Measurements from ENCODE around the gene NDUFAF5. TPM values are rescaled to one million over a fixed set of nuclear protein-coding genes. Genes with fewer than 3 reads are reported as not detected.
A peak's percentile ranks its signal among the peaks of the same experiment; 100 is the strongest.
"Not testable (repeated sequence)": the region's sequence is repeated elsewhere in the genome, so short reads cannot be mapped to it uniquely, and the experiment has no call there.

The NDUFAF5 gene
- total RNA-seq, 2 experiments from 2014 or later, result 22.0 to 24.3 TPM

DNA sequence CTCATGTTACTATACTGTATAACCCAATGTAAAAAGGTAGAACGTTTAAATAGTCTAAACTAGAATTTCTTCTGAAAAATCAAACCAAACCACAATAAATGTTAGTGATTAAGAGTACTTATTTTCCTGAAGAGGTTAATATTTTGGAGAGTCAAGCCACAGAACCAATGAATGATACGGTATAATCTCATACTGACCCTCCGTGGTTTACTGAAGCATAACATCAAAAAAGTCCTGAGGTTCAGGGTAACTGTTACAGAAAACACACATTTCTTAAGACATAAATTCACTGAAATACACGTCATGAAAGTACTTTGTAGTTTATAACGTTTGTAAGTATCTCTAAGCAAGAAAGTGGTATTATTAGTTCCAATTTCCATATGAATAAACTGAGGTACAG lies 29.0 kb upstream of the NDUFAF5 start:
- Mint-ChIP-seq H3K27me3 (no peaks in the 10 kb centered on the region), H3K27ac (no peak overlapping the region), H3K4me1 (no peaks in the 10 kb centered on the region), H3K9me3 (ENCODE audit: low read depth) (no peaks in the 10 kb centered on the region), H3K4me3 (no peak overlapping the region), H3K36me3 (ENCODE audit: low read depth) (peaks cover 22% of the 10 kb centered on the region)
- POLR2A ChIA-PET, result no interaction called here
- intact Hi-C loops (cut with DNase I, micrococcal nuclease), result no loop called here
- DNase-seq (no peak), ATAC-seq (no peak)
- CTCF ChIA-PET, result no interaction called here

DNA sequence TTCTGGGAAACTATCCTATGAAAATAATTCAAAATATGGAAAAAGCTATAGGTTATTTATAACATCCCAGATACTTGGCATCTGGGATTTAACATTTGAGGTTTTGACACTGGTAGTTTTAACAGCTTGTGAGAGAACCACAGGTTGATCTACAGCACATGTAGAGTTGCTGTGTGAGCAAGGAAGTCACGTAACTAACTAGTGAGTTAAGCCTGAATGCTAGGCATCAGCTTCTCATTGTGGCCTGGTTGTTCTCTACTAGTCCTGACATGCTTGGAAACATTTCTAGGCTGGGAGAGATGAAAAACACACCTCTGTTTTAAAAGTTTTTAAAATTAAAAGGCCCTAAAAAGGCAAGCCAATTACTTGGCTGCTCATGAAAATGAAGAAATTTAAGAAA lies 28.3 kb upstream of the NDUFAF5 start:
- Mint-ChIP-seq H3K4me3 (no peak overlapping the region), H3K27me3 (no peaks in the 10 kb centered on the region), H3K4me1 (no peaks in the 10 kb centered on the region), H3K27ac (no peak overlapping the region), H3K9me3 (ENCODE audit: low read depth) (no peaks in the 10 kb centered on the region), H3K36me3 (ENCODE audit: low read depth) (peaks cover 18% of the 10 kb centered on the region)
- CTCF ChIA-PET, result interaction anchor here (1.8 kb wide), 1 partner anchor 14 kb away, joined by 7 read pairs; no protein-coding TSS in a partner anchor
- intact Hi-C loops (cut with DNase I, micrococcal nuclease), result no loop called here
- DNase-seq (no peak), ATAC-seq (no peak)
- POLR2A ChIA-PET, result no interaction called here

DNA sequence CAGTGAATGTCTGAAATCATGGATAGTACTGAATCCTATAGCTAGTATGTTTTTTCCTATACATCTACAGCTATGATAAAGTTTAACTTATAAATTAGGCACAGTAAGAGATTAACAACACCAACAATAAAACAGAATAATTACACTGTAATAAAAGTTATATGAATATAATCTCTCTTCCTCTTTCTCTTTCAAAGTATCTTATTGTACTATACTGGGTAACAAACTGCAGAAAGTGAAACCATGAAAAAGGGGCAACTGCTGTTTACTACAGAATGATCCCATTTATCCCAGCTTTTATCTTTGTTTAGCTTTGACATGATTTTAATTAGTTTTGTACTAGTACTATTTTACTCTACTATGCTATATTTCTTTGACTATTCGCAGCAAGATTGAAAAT lies 25.9 kb upstream of the NDUFAF5 start:
- CTCF ChIA-PET, result interaction anchor here (1.2 to 1.4 kb wide), 3 partner anchors 9 to 17 kb away, joined by 3 to 12 read pairs (median 5); no protein-coding TSS in a partner anchor
- H3K9me3 Mint-ChIP-seq (ENCODE audit: low read depth), result no peaks in the 10 kb centered on the region
- H3K4me1 Mint-ChIP-seq, result no peaks in the 10 kb centered on the region
- intact Hi-C loops (cut with DNase I, micrococcal nuclease), result no loop called here
- peaks cover 24% of the 10 kb centered on the region for H3K36me3 Mint-ChIP-seq (ENCODE audit: low read depth)
- H3K4me3 Mint-ChIP-seq, result no peak overlapping the region
- no peaks in the 10 kb centered on the region for H3K27me3 Mint-ChIP-seq
- ATAC-seq, result no peak
- H3K27ac Mint-ChIP-seq, result no peak overlapping the region
- DNase-seq, result no peak
- POLR2A ChIA-PET, result no interaction called here

DNA sequence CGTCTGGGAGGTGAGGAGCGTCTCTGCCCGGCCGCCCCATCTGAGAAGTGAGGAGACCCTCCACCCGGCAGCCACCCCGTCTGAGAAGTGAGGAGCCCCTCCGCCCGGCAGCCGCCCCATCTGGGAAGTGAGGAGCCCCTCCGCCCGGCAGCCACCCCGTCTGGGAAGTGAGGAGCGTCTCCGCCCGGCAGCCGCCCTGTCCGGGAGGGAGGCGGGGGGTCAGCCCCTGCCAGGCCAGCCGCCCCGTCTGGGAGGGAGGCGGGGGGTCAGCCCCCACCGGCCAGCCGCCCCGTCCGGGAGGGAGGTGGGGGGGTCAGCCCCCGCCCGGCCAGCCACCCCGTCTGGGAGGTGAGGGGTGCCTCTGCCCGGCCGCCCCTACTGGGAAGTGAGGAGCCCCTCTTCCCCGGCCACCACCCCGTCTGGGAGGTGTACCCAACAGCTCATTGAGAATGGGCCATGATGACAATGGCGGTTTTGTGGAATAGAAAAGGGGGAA lies 24.3 kb upstream of the NDUFAF5 start:
- intact Hi-C loops (cut with DNase I, micrococcal nuclease); POLR2A ChIA-PET; H3K27ac Mint-ChIP-seq; H3K27me3 Mint-ChIP-seq; ATAC-seq; H3K4me1 Mint-ChIP-seq; DNase-seq; H3K9me3 Mint-ChIP-seq (ENCODE audit: low read depth); H3K4me3 Mint-ChIP-seq; CTCF ChIA-PET: not testable (repeated sequence)
- peaks cover 38% of the 10 kb centered on the region for H3K36me3 Mint-ChIP-seq (ENCODE audit: low read depth)

DNA sequence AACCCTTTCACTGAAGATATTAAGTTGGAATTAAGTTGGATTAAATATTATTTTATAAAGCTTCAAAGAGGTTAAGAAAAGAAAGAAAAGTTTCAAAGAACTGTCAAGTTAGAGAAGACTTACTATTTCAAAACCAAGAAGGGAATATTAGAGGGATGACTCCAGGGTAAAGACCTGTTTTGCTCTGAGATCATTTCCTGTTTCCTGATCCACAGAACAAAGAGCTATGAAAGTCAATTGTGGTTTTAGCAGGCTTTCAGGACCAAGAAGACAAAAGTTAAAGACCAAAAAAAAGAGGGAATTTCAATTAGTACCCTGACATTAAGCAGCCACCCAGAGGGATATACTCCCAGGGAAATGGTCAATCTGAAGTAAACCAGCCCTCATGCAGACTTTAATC lies 19.5 kb upstream of the NDUFAF5 start:
- H3K27me3 Mint-ChIP-seq, result no peaks in the 10 kb centered on the region
- no peak for DNase-seq
- peak overlapping the region; percentile 5 for H3K27ac Mint-ChIP-seq
- POLR2A ChIA-PET, result interaction anchor here (0.7 kb wide), 1 partner anchor 491 kb away, joined by 4 read pairs; no protein-coding TSS in a partner anchor
- no peak for ATAC-seq
- CTCF ChIA-PET, result interaction anchor here (1.7 to 2.1 kb wide), 2 partner anchors 11 to 12 kb away, joined by 3 to 4 read pairs; no protein-coding TSS in a partner anchor
- intact Hi-C loops (cut with DNase I, micrococcal nuclease), result no loop called here
- H3K4me3 Mint-ChIP-seq, result no peak overlapping the region
- H3K36me3 Mint-ChIP-seq (ENCODE audit: low read depth), result peaks cover 58% of the 10 kb centered on the region
- peaks cover 9% of the 10 kb centered on the region for H3K9me3 Mint-ChIP-seq (ENCODE audit: low read depth)
- H3K4me1 Mint-ChIP-seq, result peaks cover 6% of the 10 kb centered on the region

DNA sequence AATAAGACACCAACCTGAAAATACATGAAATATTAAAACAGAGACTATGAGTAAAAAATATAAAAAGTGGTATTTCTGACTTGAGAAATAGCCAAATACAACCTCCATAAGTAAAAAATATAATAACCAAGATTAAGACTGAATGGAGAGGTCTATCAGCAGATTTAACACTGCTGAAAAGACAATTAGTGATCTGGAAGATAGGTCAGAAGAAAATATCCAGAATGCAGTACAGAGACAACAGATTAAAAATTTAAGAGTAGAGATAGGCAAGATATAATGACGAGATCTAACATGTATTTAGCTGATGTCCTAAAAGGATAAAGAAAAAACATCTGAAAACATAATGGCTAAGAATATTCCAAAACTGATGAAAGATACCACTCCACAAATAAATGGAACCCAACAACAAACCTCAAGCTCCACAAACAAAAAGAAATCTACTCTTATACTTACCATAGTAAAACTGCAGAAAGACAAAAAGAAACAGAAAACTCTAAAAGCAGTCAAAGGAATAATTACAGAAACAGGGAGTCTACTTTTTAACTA lies 18.9 kb upstream of the NDUFAF5 start:
- ATAC-seq (no peak), DNase-seq (no peak)
- Mint-ChIP-seq H3K27me3 (no peaks in the 10 kb centered on the region), H3K4me3 (no peak overlapping the region), H3K27ac (no peak overlapping the region), H3K4me1 (peaks cover 6% of the 10 kb centered on the region), H3K36me3 (ENCODE audit: low read depth) (peaks cover 59% of the 10 kb centered on the region), H3K9me3 (ENCODE audit: low read depth) (peaks cover 9% of the 10 kb centered on the region)
- intact Hi-C loops (cut with DNase I, micrococcal nuclease), result no loop called here
- CTCF ChIA-PET, result interaction anchor here (0.7 to 2.1 kb wide), 3 partner anchors 12 to 410 kb away, joined by 3 to 4 read pairs (median 4); no protein-coding TSS in a partner anchor
- POLR2A ChIA-PET, result no interaction called here

DNA sequence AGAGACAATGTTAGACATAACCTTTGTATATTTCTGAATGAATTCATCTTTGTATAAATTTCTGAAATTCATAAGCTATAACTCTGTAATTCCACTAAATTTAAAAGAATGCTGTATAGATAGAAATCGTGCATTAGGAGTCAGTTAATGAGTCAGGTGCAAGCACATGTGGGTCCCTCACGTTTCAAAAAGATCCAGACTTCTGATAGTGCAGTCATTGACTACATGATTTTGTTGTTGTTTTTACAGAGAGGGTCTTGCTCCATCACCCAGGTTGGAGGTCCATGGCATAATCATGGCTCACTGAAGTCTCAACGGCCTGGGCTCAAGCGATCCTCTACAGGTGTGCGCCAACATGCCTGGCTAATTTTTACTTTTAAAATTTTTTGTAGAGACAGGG lies 14.7 kb upstream of the NDUFAF5 start:
- ATAC-seq (no peak), DNase-seq (no peak)
- CTCF ChIA-PET, result interaction anchor here (0.9 to 1.8 kb wide), 2 partner anchors 13 to 18 kb away, joined by 3 to 7 read pairs; no protein-coding TSS in a partner anchor
- peaks cover 67% of the 10 kb centered on the region for H3K36me3 Mint-ChIP-seq (ENCODE audit: low read depth)
- peaks cover 10% of the 10 kb centered on the region for H3K4me1 Mint-ChIP-seq
- POLR2A ChIA-PET, result no interaction called here
- no peak overlapping the region for H3K27ac Mint-ChIP-seq
- H3K27me3 Mint-ChIP-seq, result no peaks in the 10 kb centered on the region
- peaks cover 9% of the 10 kb centered on the region for H3K9me3 Mint-ChIP-seq (ENCODE audit: low read depth)
- intact Hi-C loops (cut with DNase I, micrococcal nuclease), result loop anchor here in 1 of 2 experiments (5.0 kb wide), 1 partner anchor 648 kb away; no protein-coding TSS in a partner anchor
- H3K4me3 Mint-ChIP-seq, result no peak overlapping the region

DNA sequence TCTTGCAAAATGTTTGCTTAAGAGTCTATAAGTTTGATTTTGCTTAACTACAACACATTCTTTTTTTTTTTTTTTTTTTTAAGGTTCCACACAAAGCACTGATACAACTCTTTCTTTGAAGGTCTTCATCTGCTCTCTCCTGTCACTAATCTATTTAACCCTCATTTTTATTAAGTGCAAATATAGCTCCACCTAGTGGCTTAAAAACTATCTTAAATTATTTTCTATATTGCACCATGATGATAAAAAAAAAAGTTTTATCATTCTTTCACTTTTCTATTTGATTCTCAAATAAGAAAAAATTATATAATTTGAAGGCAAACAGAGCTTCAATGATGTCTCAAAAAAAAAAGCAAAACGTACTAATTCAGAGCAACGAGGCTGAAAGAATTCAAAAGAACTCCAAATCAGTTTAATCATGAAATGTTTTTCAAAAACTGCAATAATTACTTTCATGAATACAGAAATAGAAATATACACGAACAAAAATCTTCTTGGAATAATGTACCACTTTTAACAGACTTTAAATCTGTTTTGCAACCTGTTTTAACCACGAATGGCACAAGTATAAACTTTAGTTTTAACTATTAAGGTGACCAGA lies 12.9 kb upstream of the NDUFAF5 start:
- no peak for ATAC-seq
- no peak overlapping the region for H3K4me3 Mint-ChIP-seq
- CTCF ChIA-PET, result interaction anchor here (0.6 to 3.4 kb wide), 21 partner anchors 10 to 1243 kb away, joined by 3 to 23 read pairs (median 4); partner anchors contain the start of genes ESF1, NDUFAF5 and TASP1
- POLR2A ChIA-PET, result no interaction called here
- H3K36me3 Mint-ChIP-seq (ENCODE audit: low read depth), result peaks cover 64% of the 10 kb centered on the region
- no peak overlapping the region for H3K27ac Mint-ChIP-seq
- peaks cover 12% of the 10 kb centered on the region for H3K4me1 Mint-ChIP-seq
- H3K9me3 Mint-ChIP-seq (ENCODE audit: low read depth), result no peaks in the 10 kb centered on the region
- no peaks in the 10 kb centered on the region for H3K27me3 Mint-ChIP-seq
- no peak for DNase-seq
- intact Hi-C loops (cut with DNase I, micrococcal nuclease), result loop anchor here in 1 of 2 experiments (1.0 to 5.0 kb wide), 2 partner anchors 313 to 650 kb away; no protein-coding TSS in a partner anchor

DNA sequence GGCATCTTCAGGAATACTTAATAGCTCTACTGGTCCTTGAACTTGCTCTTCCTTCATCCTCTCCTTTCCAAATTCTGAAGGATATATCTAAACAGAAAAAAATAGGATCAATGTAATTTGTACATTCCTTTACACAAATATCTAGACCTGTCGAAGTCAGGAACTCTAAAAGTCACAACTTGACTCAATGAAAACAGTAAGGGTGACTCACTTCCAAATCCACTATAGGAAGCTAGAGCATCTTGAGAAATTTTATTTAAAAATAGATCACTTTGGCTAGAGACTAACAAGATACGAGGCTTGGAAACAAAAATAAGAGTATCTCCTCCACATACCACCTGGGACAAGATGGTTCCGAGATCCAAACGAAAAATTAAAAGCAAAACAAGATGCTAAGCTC lies 12.3 kb upstream of the NDUFAF5 start:
- ChIA-PET CTCF (interaction anchor here (0.8 to 3.4 kb wide), 12 partner anchors 10 to 654 kb away, joined by 3 to 23 read pairs (median 9); partner anchors contain the start of genes ESF1 and NDUFAF5), POLR2A (no interaction called here)
- no peak for ATAC-seq
- no peak for DNase-seq
- intact Hi-C loops (cut with DNase I, micrococcal nuclease), result loop anchor here in 1 of 2 experiments (1.0 to 5.0 kb wide), 2 partner anchors 313 to 650 kb away; no protein-coding TSS in a partner anchor
- Mint-ChIP-seq H3K27ac (no peak overlapping the region), H3K4me1 (peaks cover 17% of the 10 kb centered on the region), H3K9me3 (ENCODE audit: low read depth) (no peaks in the 10 kb centered on the region), H3K27me3 (no peaks in the 10 kb centered on the region), H3K4me3 (no peak overlapping the region), H3K36me3 (ENCODE audit: low read depth) (peaks cover 61% of the 10 kb centered on the region)

DNA sequence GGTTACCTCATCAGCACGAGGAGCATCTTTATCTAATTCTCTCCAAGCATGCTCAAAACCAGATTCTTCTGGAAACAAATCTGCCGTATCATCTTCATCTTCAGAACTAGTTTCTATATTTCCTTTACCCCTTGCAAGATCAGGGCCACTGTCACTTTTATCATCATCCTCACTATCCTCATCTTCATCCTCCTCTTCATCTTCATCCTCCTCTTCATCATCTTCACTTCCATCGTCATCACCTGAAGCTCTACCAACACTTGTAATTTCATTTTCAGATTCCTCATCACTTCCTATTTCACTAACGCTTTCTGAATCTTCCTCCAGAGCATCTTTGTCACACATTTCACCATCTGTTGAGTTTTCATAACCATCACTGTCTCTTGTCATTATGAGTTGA lies 9.0 kb upstream of the NDUFAF5 start:
- Mint-ChIP-seq H3K9me3 (ENCODE audit: low read depth) (no peaks in the 10 kb centered on the region), H3K27me3 (no peaks in the 10 kb centered on the region), H3K4me1 (peaks cover 39% of the 10 kb centered on the region), H3K27ac (peak overlapping the region; percentile 12), H3K36me3 (ENCODE audit: low read depth) (peaks cover 56% of the 10 kb centered on the region), H3K4me3 (no peak overlapping the region)
- no peak for ATAC-seq
- DNase-seq, result no peak
- CTCF ChIA-PET, result interaction anchor here (0.9 to 3.3 kb wide), 3 partner anchors 9 to 12 kb away, joined by 3 to 12 read pairs (median 5); partner anchors contain the start of genes ESF1 and NDUFAF5
- POLR2A ChIA-PET, result no interaction called here
- intact Hi-C loops (cut with DNase I, micrococcal nuclease), result no loop called here

DNA sequence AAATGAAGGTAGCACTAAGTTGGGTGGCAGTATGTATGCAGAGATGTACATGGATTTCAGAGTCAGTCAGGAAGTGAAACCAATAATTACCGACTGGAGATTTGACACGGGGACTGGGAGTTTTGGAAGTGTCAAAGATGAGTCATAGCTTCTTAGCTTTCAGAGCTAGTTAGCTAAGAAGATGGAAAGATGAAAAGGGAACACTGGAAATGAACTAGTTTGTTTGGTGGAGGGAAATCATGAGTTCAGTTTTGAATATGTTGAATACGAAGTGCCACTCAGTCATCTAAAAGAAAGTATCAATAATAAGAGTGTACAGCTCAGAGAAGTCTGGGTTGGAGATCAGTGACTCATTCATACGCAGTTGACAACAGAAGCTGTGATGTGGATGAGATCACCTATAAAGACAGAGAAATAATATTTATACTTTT lies 7.6 kb upstream of the NDUFAF5 start:
- intact Hi-C loops (cut with DNase I, micrococcal nuclease), result no loop called here

More for the DNA sequence above, 7.6 kb upstream of the NDUFAF5 start:
- no peaks in the 10 kb centered on the region for H3K27me3 Mint-ChIP-seq
- H3K27ac Mint-ChIP-seq, result peak overlapping the region; percentile 76
- ATAC-seq, result peak; percentile 95
- H3K36me3 Mint-ChIP-seq (ENCODE audit: low read depth), result peaks cover 59% of the 10 kb centered on the region
- DNase-seq, result no peak
- no peak overlapping the region for H3K4me3 Mint-ChIP-seq
- ChIA-PET CTCF (interaction anchor here (0.7 to 3.3 kb wide), 6 partner anchors 8 to 43 kb away, joined by 3 to 12 read pairs (median 4); no protein-coding TSS in a partner anchor), POLR2A (interaction anchor here (0.6 kb wide), 1 partner anchor 79 kb away, joined by 3 read pairs; no protein-coding TSS in a partner anchor)
- peaks cover 48% of the 10 kb centered on the region for H3K4me1 Mint-ChIP-seq
- no peaks in the 10 kb centered on the region for H3K9me3 Mint-ChIP-seq (ENCODE audit: low read depth)

All from activated CD4-positive, alpha-beta T cell treated with anti-CD3 and anti-CD28 coated beads for 36 hours (primary cell).